ENCODE results near the gene UNC5A. TPM values are rescaled to one million over a fixed set of nuclear protein-coding genes. Genes with fewer than 3 reads are reported as not detected.

UNC5A gene
- total and polyA plus RNA-seq, 9 of the 15 experiments (the other 6 are each of a cell fraction or from before 2014, with no cell fraction given) = not detected

DNA sequence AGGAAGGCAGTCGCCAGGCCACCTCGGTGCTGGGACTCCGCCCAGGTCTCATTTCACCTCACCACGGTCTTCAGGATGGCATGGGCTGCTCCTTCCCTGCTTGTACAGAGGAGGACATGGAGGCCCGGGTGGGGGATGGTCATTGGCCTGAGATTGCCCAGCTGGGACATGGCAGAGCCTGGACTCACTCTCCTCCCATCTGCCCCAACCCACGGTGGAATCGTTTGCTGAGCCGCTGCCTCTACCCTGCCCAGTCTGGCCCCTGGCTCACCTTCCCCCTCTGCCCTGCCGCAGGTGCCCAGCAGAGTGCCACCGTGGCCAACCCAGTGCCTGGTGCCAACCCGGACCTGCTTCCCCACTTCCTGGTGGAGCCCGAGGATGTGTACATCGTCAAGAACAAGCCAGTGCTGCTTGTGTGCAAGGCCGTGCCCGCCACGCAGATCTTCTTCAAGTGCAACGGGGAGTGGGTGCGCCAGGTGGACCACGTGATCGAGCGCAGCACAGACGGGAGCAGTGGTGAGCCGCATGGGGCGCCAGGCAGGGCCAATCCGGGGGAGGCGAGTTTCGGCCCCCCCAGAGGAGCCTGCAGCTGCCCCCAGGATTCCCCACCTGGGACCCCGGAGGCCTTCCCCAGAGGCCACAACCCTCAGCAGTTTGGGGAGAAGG is 52.1 kb downstream of the UNC5A start:
- in situ Hi-C loops (cut with MboI) = no loop called here
- WGBS (ENCODE audit: insufficient coverage, low coverage, missing lambda C conversion rate) = 3% methylated on average over 23 of the region's 28 CpGs
- H3K27ac ChIP-seq (ENCODE audit: extremely low read depth, low read depth, low read length) = no peak overlapping the region
- TF ChIP-seq, protein P1, sequence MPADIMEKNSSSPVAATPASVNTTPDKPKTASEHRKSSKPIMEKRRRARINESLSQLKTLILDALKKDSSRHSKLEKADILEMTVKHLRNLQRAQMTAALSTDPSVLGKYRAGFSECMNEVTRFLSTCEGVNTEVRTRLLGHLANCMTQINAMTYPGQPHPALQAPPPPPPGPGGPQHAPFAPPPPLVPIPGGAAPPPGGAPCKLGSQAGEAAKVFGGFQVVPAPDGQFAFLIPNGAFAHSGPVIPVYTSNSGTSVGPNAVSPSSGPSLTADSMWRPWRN (IDR thresholded peaks at IDR 0.05; ENCODE audit: low read depth) = no peak
- TF ChIP-seq PTBP1 (IDR thresholded peaks at IDR 0.05; ENCODE audit: low read depth, low read length) = no peak
- TF ChIP-seq RAD51 (IDR thresholded peaks at IDR 0.05; ENCODE audit: borderline replicate concordance, low read depth) = peak; percentile 66; the same call in 1 of the 2 replicates
- TF ChIP-seq, protein P2, sequence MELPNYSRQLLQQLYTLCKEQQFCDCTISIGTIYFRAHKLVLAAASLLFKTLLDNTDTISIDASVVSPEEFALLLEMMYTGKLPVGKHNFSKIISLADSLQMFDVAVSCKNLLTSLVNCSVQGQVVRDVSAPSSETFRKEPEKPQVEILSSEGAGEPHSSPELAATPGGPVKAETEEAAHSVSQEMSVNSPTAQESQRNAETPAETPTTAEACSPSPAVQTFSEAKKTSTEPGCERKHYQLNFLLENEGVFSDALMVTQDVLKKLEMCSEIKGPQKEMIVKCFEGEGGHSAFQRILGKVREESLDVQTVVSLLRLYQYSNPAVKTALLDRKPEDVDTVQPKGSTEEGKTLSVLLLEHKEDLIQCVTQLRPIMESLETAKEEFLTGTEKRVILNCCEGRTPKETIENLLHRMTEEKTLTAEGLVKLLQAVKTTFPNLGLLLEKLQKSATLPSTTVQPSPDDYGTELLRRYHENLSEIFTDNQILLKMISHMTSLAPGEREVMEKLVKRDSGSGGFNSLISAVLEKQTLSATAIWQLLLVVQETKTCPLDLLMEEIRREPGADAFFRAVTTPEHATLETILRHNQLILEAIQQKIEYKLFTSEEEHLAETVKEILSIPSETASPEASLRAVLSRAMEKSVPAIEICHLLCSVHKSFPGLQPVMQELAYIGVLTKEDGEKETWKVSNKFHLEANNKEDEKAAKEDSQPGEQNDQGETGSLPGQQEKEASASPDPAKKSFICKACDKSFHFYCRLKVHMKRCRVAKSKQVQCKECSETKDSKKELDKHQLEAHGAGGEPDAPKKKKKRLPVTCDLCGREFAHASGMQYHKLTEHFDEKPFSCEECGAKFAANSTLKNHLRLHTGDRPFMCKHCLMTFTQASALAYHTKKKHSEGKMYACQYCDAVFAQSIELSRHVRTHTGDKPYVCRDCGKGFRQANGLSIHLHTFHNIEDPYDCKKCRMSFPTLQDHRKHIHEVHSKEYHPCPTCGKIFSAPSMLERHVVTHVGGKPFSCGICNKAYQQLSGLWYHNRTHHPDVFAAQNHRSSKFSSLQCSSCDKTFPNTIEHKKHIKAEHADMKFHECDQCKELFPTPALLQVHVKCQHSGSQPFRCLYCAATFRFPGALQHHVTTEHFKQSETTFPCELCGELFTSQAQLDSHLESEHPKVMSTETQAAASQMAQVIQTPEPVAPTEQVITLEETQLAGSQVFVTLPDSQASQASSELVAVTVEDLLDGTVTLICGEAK (IDR thresholded peaks at IDR 0.05) = no peak
- TF ChIP-seq, protein P2 (CRISPR knock-in tag; IDR thresholded peaks at IDR 0.05) = no peak
- no peak for TF ChIP-seq PCBP1 (IDR thresholded peaks at IDR 0.05; ENCODE audit: low read depth, low read length, poor library complexity, severe bottlenecking)
- TF ChIP-seq, protein P3, sequence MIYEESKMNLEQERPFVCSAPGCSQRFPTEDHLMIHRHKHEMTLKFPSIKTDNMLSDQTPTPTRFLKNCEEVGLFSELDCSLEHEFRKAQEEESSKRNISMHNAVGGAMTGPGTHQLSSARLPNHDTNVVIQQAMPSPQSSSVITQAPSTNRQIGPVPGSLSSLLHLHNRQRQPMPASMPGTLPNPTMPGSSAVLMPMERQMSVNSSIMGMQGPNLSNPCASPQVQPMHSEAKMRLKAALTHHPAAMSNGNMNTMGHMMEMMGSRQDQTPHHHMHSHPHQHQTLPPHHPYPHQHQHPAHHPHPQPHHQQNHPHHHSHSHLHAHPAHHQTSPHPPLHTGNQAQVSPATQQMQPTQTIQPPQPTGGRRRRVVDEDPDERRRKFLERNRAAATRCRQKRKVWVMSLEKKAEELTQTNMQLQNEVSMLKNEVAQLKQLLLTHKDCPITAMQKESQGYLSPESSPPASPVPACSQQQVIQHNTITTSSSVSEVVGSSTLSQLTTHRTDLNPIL (CRISPR knock-in tag; IDR thresholded peaks at IDR 0.05) = no peak
- TF ChIP-seq FOXJ2 (tag; IDR thresholded peaks at IDR 0.05) = no peak
- no peak for TF ChIP-seq SMARCE1 (IDR thresholded peaks at IDR 0.05)
- TF ChIP-seq PTTG1 (tag; IDR thresholded peaks at IDR 0.05; ENCODE audit: low read depth) = no peak

More for the DNA sequence above, 52.1 kb downstream of the UNC5A start:
- Histone ChIP-seq H3K79me2 (ENCODE audit: control insufficient read depth, insufficient read depth, low read length) (no peaks in the 10 kb centered on the region), H3K4me3 (no peak overlapping the region), H3K36me3 (ENCODE audit: control insufficient read depth, insufficient read depth, low read length) (no peaks in the 10 kb centered on the region), H2AFZ (ENCODE audit: low read depth, low read length) (no peak overlapping the region), H4K20me1 (replicated peaks; ENCODE audit: control insufficient read depth, insufficient read depth, low read length) (peaks cover 35% of the 10 kb centered on the region; the same call in 1 of the 2 replicates), H3K9ac (ENCODE audit: insufficient read depth in 1 of 2, low read depth in 2 of 2, low read length in 2 of 2) (peak overlapping the region in 1 of 2 experiments; percentile 52; a peak in 1 of 4 replicates), H3K9me3 (replicated peaks; ENCODE audit: control insufficient read depth, insufficient read depth, low read depth, low read length) (no peaks in the 10 kb centered on the region), H3K4me1 (replicated peaks in 1 of 2; ENCODE audit: control insufficient read depth in 2 of 2, insufficient read depth in 2 of 2, low read length in 2 of 2) (peaks cover 5 to 42% of the 10 kb centered on the region in 2 experiments; a peak in 4 of 5 replicates), H3K4me2 (ENCODE audit: insufficient read depth, low read length) (no peak overlapping the region), H3K27me3 (ENCODE audit: control insufficient read depth in 2 of 2, insufficient read depth in 2 of 2, low read length in 2 of 2) (peaks cover 26 to 85% of the 10 kb centered on the region in 2 experiments), H3K9me1 (ENCODE audit: control insufficient read depth, insufficient read depth, low read length) (no peaks in the 10 kb centered on the region)
- no peak for FAIRE-seq
- ChIA-PET POLR2A (interaction anchor here (1.7 kb wide), 1 partner anchor 15 kb away, joined by 6 read pairs; no protein-coding TSS in a partner anchor), CTCF (ENCODE audit: low intra/inter-chr PET ratio) (no interaction called here)
- ATAC-seq = peak; percentile 43
- intact Hi-C loops (cut with micrococcal nuclease) = no loop called here
- DNase-seq (ENCODE audit: extremely low read depth in 1 of 4, low spot score in 3 of 4) = peak in 2 of 4 experiments; percentile 45 to 49
- no TSS peak for BruUV-seq (replicated peaks)
